PC-9 (cell line): ENCODE results near the gene NELFCD. TPM values are rescaled to one million over a fixed set of nuclear protein-coding genes. Genes with fewer than 3 reads are reported as not detected.
"Not testable (repeated sequence)": the region's sequence is repeated elsewhere in the genome, so short reads cannot be mapped to it uniquely, and the experiment has no call there.

Experiments
- BruUV-seq: library from RNA; stranded (reverse); fragments of 400-500 nt; replicated peaks from 2 replicates; lab custom pipeline; 2021; lab: Mats Ljungman, UMichigan
- CTCF ChIA-PET: fragments of 300-600 bp; sonication (Branson Sonifier 250); formaldehyde crosslinking; loops from one replicate; lab custom pipeline; 2022; ENCODE audit warnings: antibody characterized with exemption; lab: Charles Lee
- POLR2A ChIA-PET: fragments of 300-600 bp; sonication (Branson Sonifier 250); formaldehyde crosslinking; loops from one replicate; lab custom pipeline; 2022; ENCODE audit warnings: antibody characterized with exemption; ENCODE audit not compliant: unreplicated experiment; lab: Charles Lee
- DNase-seq, 2 experiments: peaks; one replicate each; pipeline versions ENCODE4 v3.0.0 to v3.0.0-alpha.2; 2015 to 2022; ENCODE audit warnings: mixed read lengths in 1 of 2
- H2AFZ ChIP-seq: fragments of 200-600 bp; sonication (generic); 2 replicates; pipeline ENCODE4 v1.8.1; 2017; ENCODE audit warnings: antibody characterized with exemption
- H3F3A ChIP-seq: fragments of 200-600 bp; sonication (generic); 2 replicates; pipeline ENCODE4 v1.8.1; 2017; ENCODE audit warnings: antibody characterized with exemption, mild to moderate bottlenecking, low read depth; ENCODE audit not compliant: insufficient read depth
- H3K27ac ChIP-seq: fragments of 200-600 bp; sonication (generic); 2 replicates; pipeline ENCODE4 v1.6.1; 2016; ENCODE audit warnings: mixed run types
- H3K27me3 ChIP-seq: fragments of 200-600 bp; sonication (generic); 2 replicates; pipeline ENCODE4 v1.6.1; 2016; ENCODE audit warnings: low read depth, mixed run types; ENCODE audit not compliant: insufficient read depth
- H3K36me3 ChIP-seq: fragments of 200-600 bp; sonication (generic); 2 replicates; pipeline ENCODE4 v1.6.1; 2016; ENCODE audit warnings: low read depth, mixed run types
- H3K4me1 ChIP-seq: fragments of 200-600 bp; sonication (generic); replicated peaks from 2 replicates; pipeline ENCODE4 v1.6.1; 2016; ENCODE audit warnings: mixed run types; ENCODE audit not compliant: insufficient read depth
- H3K4me2 ChIP-seq: fragments of 200-600 bp; sonication (generic); 2 replicates; pipeline ENCODE4 v1.6.1; 2017; ENCODE audit warnings: mixed run types
- H3K4me3 ChIP-seq: fragments of 200-600 bp; sonication (generic); 2 replicates; pipeline ENCODE4 v1.6.1; 2016; ENCODE audit warnings: mixed run types
- H3K79me2 ChIP-seq: fragments of 200-600 bp; sonication (generic); 2 replicates; pipeline ENCODE4 v1.6.1; 2017; ENCODE audit warnings: low read depth, mixed run types
- H3K9me2 ChIP-seq: fragments of 200-600 bp; sonication (generic); 2 replicates; pipeline ENCODE4 v1.8.1; 2017; ENCODE audit warnings: mild to moderate bottlenecking; ENCODE audit not compliant: insufficient read depth
- H3K9me3 ChIP-seq: fragments of 200-600 bp; sonication (generic); 2 replicates; pipeline ENCODE4 v1.8.1; 2016; ENCODE audit warnings: low read depth; ENCODE audit not compliant: insufficient read depth
- H4K20me1 ChIP-seq: fragments of 200-600 bp; sonication (generic); 2 replicates; pipeline ENCODE4 v1.8.1; 2017; ENCODE audit not compliant: insufficient read depth
- CTCF ChIP-seq: fragments of 200-600 bp; sonication (generic); conservative IDR thresholded peaks from 2 replicates; pipeline ENCODE4 v1.6.1; 2017; ENCODE audit warnings: mixed run types, antibody characterized with exemption, mild to moderate bottlenecking, moderate library complexity
- EZH2 ChIP-seq: fragments of 200-600 bp; sonication (generic); IDR thresholded peaks from 2 replicates; pipeline ENCODE4 v1.8.0; 2017; ENCODE audit warnings: antibody characterized with exemption, low read depth
- intact Hi-C: fragments of 100-400 bp; cut with micrococcal nuclease; formaldehyde crosslinking; loops from one replicate; pipeline ENCODE4 v1.10.0; 2022; ENCODE audit not compliant: unreplicated experiment
- total RNA-seq: library from RNA; stranded (reverse); gene quantifications from 2 replicates; pipeline ENCODE4 v1.2.3, GENCODE V29; 2021

The NELFCD gene
- total RNA-seq, 1 experiment from 2014 or later, result 130 TPM

- Histone ChIP-seq H3F3A (peaks cover 32% of the 10 kb centered on the region), H2AFZ (0 out of 2 replicates have a peak overlapping the region, but pooled peaks have one; percentile 6), H3K9me2 (no peaks in the 10 kb centered on the region), H3K4me1 (peaks cover 44% of the 10 kb centered on the region), H4K20me1 (no peaks in the 10 kb centered on the region), H3K36me3 (no peaks in the 10 kb centered on the region), H3K4me3 (peak overlapping the region; percentile 12; the same call in 1 of the 2 replicates), H3K9me3 (no peaks in the 10 kb centered on the region), H3K27me3 (no peaks in the 10 kb centered on the region), H3K79me2 (peaks cover 6% of the 10 kb centered on the region), H3K4me2 (peak overlapping the region; percentile 65), H3K27ac (peak overlapping the region; percentile 68)
- TF ChIP-seq EZH2 (no peak), CTCF (no peak)
- peak; percentile 90 to 91 for DNase-seq
- no TSS peak for BruUV-seq
- intact Hi-C loops, result loop anchor here (1.0 to 2.0 kb wide), 2 partner anchors 21 to 72 kb away; partner anchors contain the start of gene ATP5F1E
- CTCF ChIA-PET, result interaction anchor here (0.7 kb wide), 1 partner anchor 160 kb away, joined by 24 read pairs; no protein-coding TSS in a partner anchor
- POLR2A ChIA-PET, result interaction anchor here (0.6 to 2.1 kb wide), 5 partner anchors 10 to 318 kb away, joined by 3 to 24 read pairs (median 5); partner anchors contain the start of gene ATP5F1E
Observed at GRCh38 chr20:59010995-59011873, 30.2 kb downstream of the NELFCD start.

GRCh38 chr20:59011874-59012157 lies 30.8 kb downstream of the NELFCD start:
- CTCF ChIA-PET, BruUV-seq, POLR2A ChIA-PET: not testable (repeated sequence)

GRCh38 chr20:59013031-59013951 lies 32.2 kb downstream of the NELFCD start:
- Histone ChIP-seq H3K4me1 (peaks cover 42% of the 10 kb centered on the region), H3F3A (peaks cover 32% of the 10 kb centered on the region), H3K27ac (no peak overlapping the region), H3K4me3 (no peak overlapping the region), H3K27me3 (no peaks in the 10 kb centered on the region), H3K79me2 (no peaks in the 10 kb centered on the region), H2AFZ (no peak overlapping the region), H3K9me2 (no peaks in the 10 kb centered on the region), H4K20me1 (no peaks in the 10 kb centered on the region), H3K4me2 (no peak overlapping the region), H3K9me3 (no peaks in the 10 kb centered on the region), H3K36me3 (no peaks in the 10 kb centered on the region)
- POLR2A ChIA-PET, result no interaction called here
- no TSS peak for BruUV-seq
- TF ChIP-seq EZH2 (no peak), CTCF (no peak)
- no peak for DNase-seq
- CTCF ChIA-PET, result no interaction called here
- intact Hi-C loops, result no loop called here

More at GRCh38 chr20:59011874-59012157, 30.8 kb downstream of the NELFCD start:
- H3K9me3 ChIP-seq, H3K9me2 ChIP-seq, H2AFZ ChIP-seq, H4K20me1 ChIP-seq, H3K36me3 ChIP-seq, H3K27me3 ChIP-seq, H3K4me3 ChIP-seq, H3K79me2 ChIP-seq, H3K27ac ChIP-seq, DNase-seq: not testable (repeated sequence)
- intact Hi-C loops, result loop anchor here (1.0 to 2.0 kb wide), 2 partner anchors 20 to 71 kb away; partner anchors contain the start of gene ATP5F1E
- H3F3A ChIP-seq, result peaks cover 32% of the 10 kb centered on the region
- peak overlapping the region; percentile 65; the same call in 1 of the 2 replicates for H3K4me2 ChIP-seq
- peaks cover 47% of the 10 kb centered on the region for H3K4me1 ChIP-seq
